CD4-positive, alpha-beta T cell (primary cell): ENCODE data around the gene BANF2. TPM values are rescaled to one million over a fixed set of nuclear protein-coding genes. Genes with fewer than 3 reads are reported as not detected.
A peak's percentile ranks its signal among the peaks of the same experiment; 100 is the strongest.

ENCODE experiments used
- ATAC-seq: fragments of 200-7000 bp; cut with Tn5 transposase; one replicate; pipeline ENCODE4 v1.10.0; 2022; ENCODE audit warnings: mild to moderate bottlenecking; ENCODE audit not compliant: poor library complexity
- CTCF ChIA-PET: fragments of 350-600 bp; sonication (Branson Sonifier 250); formaldehyde crosslinking; loops from one replicate; lab custom pipeline; 2021; ENCODE audit warnings: antibody characterized with exemption, inconsistent platforms; lab: Charles Lee
- POLR2A ChIA-PET: fragments of 350-600 bp; sonication (Branson Sonifier 250); formaldehyde crosslinking; loops from one replicate; lab custom pipeline; 2021; ENCODE audit warnings: antibody characterized with exemption, inconsistent platforms; lab: Charles Lee
- DNase-seq, 14 experiments: peaks; one replicate each; pipeline ENCODE4 v3.0.0-alpha.2; 2013 to 2020; ENCODE audit warnings: mixed read lengths in 2 of 14
- H3K27ac ChIP-seq, 2 donors: one replicate each; pipeline versions ENCODE4 v1.5.1 to v1.7.0; 2013; ENCODE audit warnings: low read length in 2 of 2, low read depth in 1 of 2, mild to moderate bottlenecking in 1 of 2
- H3K27me3 ChIP-seq, 2 experiments: 1 replicate in 1 of 2; 2 replicates in 1 of 2; pipeline versions ENCODE4 v1.6.1 to v1.7.0; 2013; ENCODE audit warnings: low read length in 2 of 2, control low read depth in 1 of 2, mild to moderate bottlenecking in 1 of 2, moderate library complexity in 1 of 2; ENCODE audit not compliant: insufficient read depth in 2 of 2, control insufficient read depth in 1 of 2
- H3K36me3 ChIP-seq: one replicate; pipeline ENCODE4 v1.6.1; 2013; ENCODE audit warnings: low read length, control low read depth; ENCODE audit not compliant: insufficient read depth
- H3K4me1 ChIP-seq: one replicate; pipeline ENCODE4 v1.6.1; 2013; ENCODE audit warnings: low read length, control low read depth; ENCODE audit not compliant: insufficient read depth
- H3K4me3 ChIP-seq: one replicate; pipeline ENCODE4 v1.5.1; 2013; ENCODE audit warnings: mild to moderate bottlenecking, low read length, moderate library complexity
- H3K9me3 ChIP-seq, 2 experiments: 1 replicate in 1 of 2; 2 replicates in 1 of 2; pipeline versions ENCODE4 v1.6.1 to v1.7.0; 2013; ENCODE audit warnings: low read length in 2 of 2, mild to moderate bottlenecking in 2 of 2, control low read depth in 1 of 2, moderate library complexity in 1 of 2; ENCODE audit not compliant: control insufficient read depth in 1 of 2, insufficient read depth in 1 of 2
- H3K27ac Mint-ChIP-seq: one replicate; pipeline ENCODE4 v1.8.0; 2020; ENCODE audit warnings: mixed read lengths
- H3K27me3 Mint-ChIP-seq: one replicate; pipeline ENCODE4 v1.8.0; 2021; ENCODE audit warnings: mixed read lengths
- H3K36me3 Mint-ChIP-seq: one replicate; pipeline ENCODE4 v1.8.0; 2021; ENCODE audit warnings: low read depth, mixed read lengths
- H3K4me1 Mint-ChIP-seq: one replicate; pipeline ENCODE4 v1.8.0; 2021; ENCODE audit warnings: low read depth, mixed read lengths
- H3K4me3 Mint-ChIP-seq: one replicate; pipeline ENCODE4 v1.8.0; 2020; ENCODE audit warnings: mild to moderate bottlenecking, mixed read lengths
- H3K9me3 Mint-ChIP-seq: one replicate; pipeline ENCODE4 v1.8.0; 2020; ENCODE audit warnings: mixed read lengths
- CTCF ChIP-seq: fragments of 200-600 bp; IDR thresholded peaks from one replicate; pipeline ENCODE4 v1.8.0; 2022; ENCODE audit warnings: antibody characterized with exemption, mild to moderate bottlenecking
- intact Hi-C, 2 experiments: fragments of 100-400 bp; cut with DNase I in 1 of 2; cut with micrococcal nuclease in 1 of 2; formaldehyde crosslinking; loops; one replicate each; pipeline versions ENCODE4 v1.15.1 to v1.9.0; 2023 to 2025; cut with DNase I, micrococcal nuclease
- total RNA-seq, 174 experiments: library from RNA in 2 of 174; stranded (reverse) in 2 of 174; gene quantifications; one replicate each; pipeline ENCODE4 v1.2.3 and lab custom pipeline; 2021 to 2026

The BANF2 gene
- total RNA-seq, 2 experiments from 2014 or later = not detected

- no peak overlapping the region for H3K4me3 ChIP-seq
- no peaks in the 10 kb centered on the region for H3K9me3 Mint-ChIP-seq
- H3K27me3 ChIP-seq = no peaks in the 10 kb centered on the region
- CTCF ChIA-PET = no interaction called here
- intact Hi-C loops = loop anchor here in 1 of 2 experiments (10.0 kb wide), 1 partner anchor 243 kb away; no protein-coding TSS in a partner anchor
- no peak overlapping the region for H3K27ac Mint-ChIP-seq
- ATAC-seq (no peak), DNase-seq (peak in 1 of 14 experiments; percentile 28)
- peaks cover under 1% of the 10 kb centered on the region for H3K36me3 Mint-ChIP-seq
- POLR2A ChIA-PET = interaction anchor here (1.5 kb wide), 1 partner anchor 30 kb away, joined by 3 read pairs; the partner anchor contains the start of gene RRBP1
- H3K27me3 Mint-ChIP-seq = no peaks in the 10 kb centered on the region
- H3K4me3 Mint-ChIP-seq = no peak overlapping the region
- H3K4me1 Mint-ChIP-seq = no peaks in the 10 kb centered on the region
- H3K27ac ChIP-seq = no peak overlapping the region
- peaks cover 16% of the 10 kb centered on the region for H3K4me1 ChIP-seq
- no peaks in the 10 kb centered on the region for H3K9me3 ChIP-seq
- H3K36me3 ChIP-seq = no peaks in the 10 kb centered on the region
- TF ChIP-seq CTCF = no peak
These were observed 47.9 kb upstream of the BANF2 start for GRCh38 chr20:17651760-17652388.

GRCh38 chr20:17652411-17652810 is 47.4 kb upstream of the BANF2 start:
- no peak for TF ChIP-seq CTCF
- intact Hi-C loops = loop anchor here in 1 of 2 experiments (10.0 kb wide), 1 partner anchor 242 kb away; no protein-coding TSS in a partner anchor
- no peak for ATAC-seq
- H3K27ac ChIP-seq = no peak overlapping the region
- Mint-ChIP-seq H3K4me1 (no peaks in the 10 kb centered on the region), H3K27ac (no peak overlapping the region), H3K9me3 (no peaks in the 10 kb centered on the region), H3K27me3 (no peaks in the 10 kb centered on the region), H3K4me3 (no peak overlapping the region), H3K36me3 (peaks cover 5% of the 10 kb centered on the region)
- DNase-seq = peak in 1 of 14 experiments; percentile 17
- peaks cover 16% of the 10 kb centered on the region for H3K4me1 ChIP-seq
- ChIA-PET CTCF (no interaction called here), POLR2A (no interaction called here)
- H3K27me3 ChIP-seq = no peaks in the 10 kb centered on the region
- no peaks in the 10 kb centered on the region for H3K36me3 ChIP-seq
- no peaks in the 10 kb centered on the region for H3K9me3 ChIP-seq
- no peak overlapping the region for H3K4me3 ChIP-seq

GRCh38 chr20:17653835-17654648 is 45.7 kb upstream of the BANF2 start:
- Histone ChIP-seq H3K4me1 (peaks cover 7% of the 10 kb centered on the region), H3K4me3 (no peak overlapping the region), H3K27me3 (no peaks in the 10 kb centered on the region), H3K36me3 (peaks cover 5% of the 10 kb centered on the region), H3K9me3 (peaks cover 0 to 10% of the 10 kb centered on the region in 2 experiments), H3K27ac (no peak overlapping the region)
- Mint-ChIP-seq H3K4me1 (no peaks in the 10 kb centered on the region), H3K27me3 (no peaks in the 10 kb centered on the region), H3K27ac (no peak overlapping the region), H3K4me3 (no peak overlapping the region), H3K9me3 (no peaks in the 10 kb centered on the region), H3K36me3 (peaks cover 20% of the 10 kb centered on the region)
- POLR2A ChIA-PET = no interaction called here
- DNase-seq (no peak), ATAC-seq (no peak)
- no peak for TF ChIP-seq CTCF
- CTCF ChIA-PET = interaction anchor here (1.9 kb wide), 1 partner anchor 29 kb away, joined by 5 read pairs; no protein-coding TSS in a partner anchor
- intact Hi-C loops = loop anchor here in 1 of 2 experiments (10.0 kb wide), 1 partner anchor 241 kb away; no protein-coding TSS in a partner anchor
